Breast epithelium (tissue), 3 donors: Measurements from ENCODE around the gene FZD7.

ENCODE experiments used
- POLR2A ChIP-seq: fragments of 450-650 bp; IDR thresholded peaks from one replicate; pipeline ENCODE4 v1.6.1; 2016; ENCODE audit warnings: antibody characterized with exemption, mild to moderate bottlenecking, moderate library complexity
- TF ChIP-seq, protein P1 (sequence below), 3 donors: fragments of 450-650 bp; IDR thresholded peaks; one replicate each; pipeline ENCODE4 v1.5.1; 2016 to 2017; ENCODE audit warnings: antibody characterized with exemption in 3 of 3, mild to moderate bottlenecking in 3 of 3, moderate library complexity in 3 of 3

GRCh38 chr2:202023904-202024266, 9.8 kb upstream of the FZD7 start:
- TF ChIP-seq, protein P1, sequence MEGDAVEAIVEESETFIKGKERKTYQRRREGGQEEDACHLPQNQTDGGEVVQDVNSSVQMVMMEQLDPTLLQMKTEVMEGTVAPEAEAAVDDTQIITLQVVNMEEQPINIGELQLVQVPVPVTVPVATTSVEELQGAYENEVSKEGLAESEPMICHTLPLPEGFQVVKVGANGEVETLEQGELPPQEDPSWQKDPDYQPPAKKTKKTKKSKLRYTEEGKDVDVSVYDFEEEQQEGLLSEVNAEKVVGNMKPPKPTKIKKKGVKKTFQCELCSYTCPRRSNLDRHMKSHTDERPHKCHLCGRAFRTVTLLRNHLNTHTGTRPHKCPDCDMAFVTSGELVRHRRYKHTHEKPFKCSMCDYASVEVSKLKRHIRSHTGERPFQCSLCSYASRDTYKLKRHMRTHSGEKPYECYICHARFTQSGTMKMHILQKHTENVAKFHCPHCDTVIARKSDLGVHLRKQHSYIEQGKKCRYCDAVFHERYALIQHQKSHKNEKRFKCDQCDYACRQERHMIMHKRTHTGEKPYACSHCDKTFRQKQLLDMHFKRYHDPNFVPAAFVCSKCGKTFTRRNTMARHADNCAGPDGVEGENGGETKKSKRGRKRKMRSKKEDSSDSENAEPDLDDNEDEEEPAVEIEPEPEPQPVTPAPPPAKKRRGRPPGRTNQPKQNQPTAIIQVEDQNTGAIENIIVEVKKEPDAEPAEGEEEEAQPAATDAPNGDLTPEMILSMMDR (IDR thresholded peaks at IDR 0.05) = no peak
- no peak for TF ChIP-seq POLR2A
